Left lung (tissue), 10 donors: Measurements from ENCODE around the gene ALKBH8. TPM values are rescaled to one million over a fixed set of nuclear protein-coding genes. Genes with fewer than 3 reads are reported as not detected.
"Not testable (repeated sequence)": the region's sequence is repeated elsewhere in the genome, so short reads cannot be mapped to it uniquely, and the experiment has no call there.

Experiments
- ATAC-seq: fragments of 200-7000 bp; cut with Tn5 transposase; one replicate; pipeline ENCODE4 v1.9.1; 2020; ENCODE audit warnings: moderate library complexity
- DNase-seq, 4 donors: peaks; one replicate each; pipeline ENCODE4 v3.0.0-alpha.2; 2013 to 2020
- H3K27ac ChIP-seq, 2 donors: fragments of 200-600 bp; sonication (generic) in 1 of 2; one replicate each; pipeline versions ENCODE4 v1.5.0 to v1.8.0; 2020 to 2021
- H3K27me3 ChIP-seq, 2 donors: fragments of 200-600 bp; sonication (generic) in 1 of 2; one replicate each; pipeline versions ENCODE4 v1.5.0 to v1.8.0; 2020 to 2021
- H3K36me3 ChIP-seq, 2 donors: fragments of 200-600 bp; sonication (generic) in 1 of 2; one replicate each; pipeline versions ENCODE4 v1.5.0 to v1.8.0; 2020 to 2021
- H3K4me1 ChIP-seq, 2 donors: fragments of 200-600 bp; one replicate each; pipeline ENCODE4 v1.8.0; 2021
- H3K4me3 ChIP-seq, 2 donors: fragments of 200-600 bp; sonication (generic) in 1 of 2; one replicate each; pipeline versions ENCODE4 v1.5.0 to v1.8.0; 2020 to 2021; ENCODE audit warnings: mild to moderate bottlenecking in 1 of 2
- H3K9me3 ChIP-seq, 2 donors: fragments of 200-600 bp; sonication (generic) in 1 of 2; one replicate each; pipeline versions ENCODE4 v1.5.0 to v1.8.0; 2020 to 2021
- CTCF ChIP-seq, 2 donors: fragments of 200-600 bp; sonication (generic) in 1 of 2; IDR thresholded peaks; one replicate each; pipeline versions ENCODE4 v1.5.0 to v1.8.0; 2021; ENCODE audit warnings: antibody characterized with exemption in 2 of 2
- intact Hi-C, 2 donors: fragments of 100-400 bp; cut with DNase I; formaldehyde crosslinking; loops; one replicate each; pipeline versions ENCODE4 v1.11.2 to v1.14.2; 2022
- polyA plus RNA-seq, 6 donors: library from polyadenylated mRNA; unstranded; fragments of 120-200 nt; gene quantifications; one replicate each; pipeline ENCODE4 v1.2.1, GENCODE V29; 2013; ENCODE audit not compliant: insufficient read length in 6 of 6
- total RNA-seq, 2 donors: library from RNA; stranded (reverse); fragmentation: NEBNext Ultra II Directional; extraction: Animal tissue kit (Norgen Biotek cat#: 25700); gene quantifications; one replicate each; pipeline ENCODE4 v1.2.1, GENCODE V29; 2021
- donor health status: DM: no; HTN: yes; CAD: no.
- donor health status: DM: no; HTN: no; CAD: no.

ALKBH8 gene
- total and polyA plus RNA-seq, 8 donors, result 6.5 to 16.5 (median 14.8) TPM

GRCh38 chr11:107473792-107474191, 91.7 kb downstream of the ALKBH8 start:
- intact Hi-C loops, result no loop called here
- H3K9me3 ChIP-seq, result no peaks in the 10 kb centered on the region
- H3K27ac ChIP-seq, result no peak overlapping the region
- ATAC-seq (no peak), DNase-seq (no peak)
- no peak overlapping the region for H3K4me3 ChIP-seq
- no peaks in the 10 kb centered on the region for H3K4me1 ChIP-seq
- TF ChIP-seq CTCF (IDR thresholded peaks at IDR 0.05), result no peak
- no peaks in the 10 kb centered on the region for H3K36me3 ChIP-seq
- peaks cover 0 to 7% of the 10 kb centered on the region in 2 donors for H3K27me3 ChIP-seq

- ATAC-seq, result no peak
- Histone ChIP-seq H3K27me3 (peaks cover 0 to 7% of the 10 kb centered on the region in 2 donors), H3K36me3 (no peaks in the 10 kb centered on the region), H3K4me3 (no peak overlapping the region), H3K9me3 (no peaks in the 10 kb centered on the region), H3K27ac (no peak overlapping the region), H3K4me1 (no peaks in the 10 kb centered on the region)
- intact Hi-C loops, result no loop called here
- DNase-seq, result no peak
- TF ChIP-seq CTCF (IDR thresholded peaks at IDR 0.05), result no peak
Measured at GRCh38 chr11:107472966-107473365, 92.6 kb downstream of the ALKBH8 start.

- Histone ChIP-seq H3K4me1 (no peaks in the 10 kb centered on the region), H3K27me3 (peaks cover 0 to 18% of the 10 kb centered on the region in 2 donors), H3K36me3 (no peaks in the 10 kb centered on the region), H3K27ac (no peak overlapping the region), H3K4me3 (no peak overlapping the region), H3K9me3 (no peaks in the 10 kb centered on the region)
- ATAC-seq (no peak), DNase-seq (peak in 1 of 4 donors; percentile 13)
- intact Hi-C loops, result no loop called here
- no peak for TF ChIP-seq CTCF (IDR thresholded peaks at IDR 0.05)
Measured at GRCh38 chr11:107468596-107468995, 96.9 kb downstream of the ALKBH8 start.

- DNase-seq (no peak), ATAC-seq (no peak)
- H3K4me1 ChIP-seq, result no peaks in the 10 kb centered on the region
- H3K36me3 ChIP-seq, result no peaks in the 10 kb centered on the region
- H3K27me3 ChIP-seq, result peaks cover 0 to 18% of the 10 kb centered on the region in 2 donors
- intact Hi-C loops, result no loop called here
- no peak overlapping the region for H3K27ac ChIP-seq
- H3K9me3 ChIP-seq, result no peaks in the 10 kb centered on the region
- no peak overlapping the region for H3K4me3 ChIP-seq
- no peak for TF ChIP-seq CTCF (IDR thresholded peaks at IDR 0.05)
Measured at GRCh38 chr11:107467696-107468095, 97.8 kb downstream of the ALKBH8 start.

GRCh38 chr11:107466275-107466866, 99.2 kb downstream of the ALKBH8 start:
- not testable (repeated sequence) for H3K4me1 ChIP-seq, DNase-seq
- peaks cover 0 to 18% of the 10 kb centered on the region in 2 donors for H3K27me3 ChIP-seq

More at GRCh38 chr11:107466275-107466866, 99.2 kb downstream of the ALKBH8 start:
- ATAC-seq, H3K27ac ChIP-seq, H3K4me3 ChIP-seq, H3K9me3 ChIP-seq, intact Hi-C loops, H3K36me3 ChIP-seq: not testable (repeated sequence)
